ENCODE measurements around the gene DESI2. TPM values are rescaled to one million over a fixed set of nuclear protein-coding genes. Genes with fewer than 3 reads are reported as not detected.

DESI2 gene
- total RNA-seq, 1 donor, result 42.0 TPM

GRCh38 chr1:244709476-244710368 is 56.8 kb downstream of the DESI2 start:
- Histone ChIP-seq H3K4me3 (ENCODE audit: insufficient read depth, low read length) (no peak overlapping the region), H2AFZ (ENCODE audit: low read length) (no peak overlapping the region), H3K27ac (ENCODE audit: low read depth, low read length) (no peak overlapping the region), H3K79me2 (ENCODE audit: insufficient read depth, low read length) (no peaks in the 10 kb centered on the region), H3K9me3 (ENCODE audit: low read depth, low read length) (no peaks in the 10 kb centered on the region), H4K20me1 (ENCODE audit: insufficient read depth, low read length) (no peaks in the 10 kb centered on the region), H3K4me1 (ENCODE audit: insufficient read depth, low read length) (no peaks in the 10 kb centered on the region), H3K4me2 (ENCODE audit: insufficient read depth, low read length) (no peak overlapping the region), H3K27me3 (ENCODE audit: insufficient read depth, low read length) (no peaks in the 10 kb centered on the region), H3K36me3 (ENCODE audit: insufficient read depth, low read length) (peaks cover 12% of the 10 kb centered on the region)
- DNase-seq (ENCODE audit: insufficient read length, low spot score, missing footprints), result no peak
- TF ChIP-seq, protein P1, sequence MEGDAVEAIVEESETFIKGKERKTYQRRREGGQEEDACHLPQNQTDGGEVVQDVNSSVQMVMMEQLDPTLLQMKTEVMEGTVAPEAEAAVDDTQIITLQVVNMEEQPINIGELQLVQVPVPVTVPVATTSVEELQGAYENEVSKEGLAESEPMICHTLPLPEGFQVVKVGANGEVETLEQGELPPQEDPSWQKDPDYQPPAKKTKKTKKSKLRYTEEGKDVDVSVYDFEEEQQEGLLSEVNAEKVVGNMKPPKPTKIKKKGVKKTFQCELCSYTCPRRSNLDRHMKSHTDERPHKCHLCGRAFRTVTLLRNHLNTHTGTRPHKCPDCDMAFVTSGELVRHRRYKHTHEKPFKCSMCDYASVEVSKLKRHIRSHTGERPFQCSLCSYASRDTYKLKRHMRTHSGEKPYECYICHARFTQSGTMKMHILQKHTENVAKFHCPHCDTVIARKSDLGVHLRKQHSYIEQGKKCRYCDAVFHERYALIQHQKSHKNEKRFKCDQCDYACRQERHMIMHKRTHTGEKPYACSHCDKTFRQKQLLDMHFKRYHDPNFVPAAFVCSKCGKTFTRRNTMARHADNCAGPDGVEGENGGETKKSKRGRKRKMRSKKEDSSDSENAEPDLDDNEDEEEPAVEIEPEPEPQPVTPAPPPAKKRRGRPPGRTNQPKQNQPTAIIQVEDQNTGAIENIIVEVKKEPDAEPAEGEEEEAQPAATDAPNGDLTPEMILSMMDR (IDR thresholded peaks at IDR 0.05; ENCODE audit: extremely low read depth, low read depth, low read length), result no peak

GRCh38 chr1:244710474-244711062 is 57.6 kb downstream of the DESI2 start:
- no peak for DNase-seq (ENCODE audit: insufficient read length, low spot score, missing footprints)
- H3K27me3 ChIP-seq (ENCODE audit: insufficient read depth, low read length), result no peaks in the 10 kb centered on the region
- no peak overlapping the region for H3K4me3 ChIP-seq (ENCODE audit: insufficient read depth, low read length)
- peaks cover 8% of the 10 kb centered on the region for H3K36me3 ChIP-seq (ENCODE audit: insufficient read depth, low read length)
- TF ChIP-seq, protein P1 (IDR thresholded peaks at IDR 0.05; ENCODE audit: extremely low read depth, low read depth, low read length), result no peak
- no peaks in the 10 kb centered on the region for H3K9me3 ChIP-seq (ENCODE audit: low read depth, low read length)
- H3K4me2 ChIP-seq (ENCODE audit: insufficient read depth, low read length), result no peak overlapping the region
- H3K79me2 ChIP-seq (ENCODE audit: insufficient read depth, low read length), result no peaks in the 10 kb centered on the region
- H3K4me1 ChIP-seq (ENCODE audit: insufficient read depth, low read length), result no peaks in the 10 kb centered on the region
- H4K20me1 ChIP-seq (ENCODE audit: insufficient read depth, low read length), result no peaks in the 10 kb centered on the region
- no peak overlapping the region for H3K27ac ChIP-seq (ENCODE audit: low read depth, low read length)
- no peak overlapping the region for H2AFZ ChIP-seq (ENCODE audit: low read length)

- no peaks in the 10 kb centered on the region for H3K79me2 ChIP-seq (ENCODE audit: insufficient read depth, low read length)
- TF ChIP-seq, protein P1 (IDR thresholded peaks at IDR 0.05; ENCODE audit: extremely low read depth, low read depth, low read length), result no peak
- no peak overlapping the region for H2AFZ ChIP-seq (ENCODE audit: low read length)
- H3K27me3 ChIP-seq (ENCODE audit: insufficient read depth, low read length), result no peaks in the 10 kb centered on the region
- no peak overlapping the region for H3K4me2 ChIP-seq (ENCODE audit: insufficient read depth, low read length)
- no peaks in the 10 kb centered on the region for H3K36me3 ChIP-seq (ENCODE audit: insufficient read depth, low read length)
- H3K27ac ChIP-seq (ENCODE audit: low read depth, low read length), result no peak overlapping the region
- no peaks in the 10 kb centered on the region for H4K20me1 ChIP-seq (ENCODE audit: insufficient read depth, low read length)
- H3K4me3 ChIP-seq (ENCODE audit: insufficient read depth, low read length), result no peak overlapping the region
- no peak for DNase-seq (ENCODE audit: insufficient read length, low spot score, missing footprints)
- H3K4me1 ChIP-seq (ENCODE audit: insufficient read depth, low read length), result no peaks in the 10 kb centered on the region
- no peaks in the 10 kb centered on the region for H3K9me3 ChIP-seq (ENCODE audit: low read depth, low read length)
Measured at GRCh38 chr1:244712669-244713068, 59.7 kb downstream of the DESI2 start.

GRCh38 chr1:244713332-244713731 is 60.4 kb downstream of the DESI2 start:
- no peak overlapping the region for H2AFZ ChIP-seq (ENCODE audit: low read length)
- H3K4me2 ChIP-seq (ENCODE audit: insufficient read depth, low read length), result no peak overlapping the region
- no peaks in the 10 kb centered on the region for H3K9me3 ChIP-seq (ENCODE audit: low read depth, low read length)
- H3K36me3 ChIP-seq (ENCODE audit: insufficient read depth, low read length), result no peaks in the 10 kb centered on the region
- no peak overlapping the region for H3K27ac ChIP-seq (ENCODE audit: low read depth, low read length)
- H3K27me3 ChIP-seq (ENCODE audit: insufficient read depth, low read length), result no peaks in the 10 kb centered on the region
- no peak overlapping the region for H3K4me3 ChIP-seq (ENCODE audit: insufficient read depth, low read length)
- TF ChIP-seq, protein P1 (IDR thresholded peaks at IDR 0.05; ENCODE audit: extremely low read depth, low read depth, low read length), result no peak
- no peaks in the 10 kb centered on the region for H3K79me2 ChIP-seq (ENCODE audit: insufficient read depth, low read length)
- no peaks in the 10 kb centered on the region for H3K4me1 ChIP-seq (ENCODE audit: insufficient read depth, low read length)
- no peaks in the 10 kb centered on the region for H4K20me1 ChIP-seq (ENCODE audit: insufficient read depth, low read length)
- DNase-seq (ENCODE audit: insufficient read length, low spot score, missing footprints), result no peak

Measured in osteoblast (primary cell).